Esophagus (tissue), 2 donors: Measurements from ENCODE around the gene RAD50. TPM values are rescaled to one million over a fixed set of nuclear protein-coding genes. Genes with fewer than 3 reads are reported as not detected.
A peak's percentile ranks its signal among the peaks of the same experiment; 100 is the strongest.
"Not testable (repeated sequence)": the region's sequence is repeated elsewhere in the genome, so short reads cannot be mapped to it uniquely, and the experiment has no call there.

ENCODE experiments used
- H3K27ac ChIP-seq, 2 donors: one replicate each; pipeline ENCODE4 v1.5.1; 2013; ENCODE audit warnings: low read depth in 2 of 2, mild to moderate bottlenecking in 2 of 2, inconsistent platforms in 1 of 2, low read length in 1 of 2, moderate library complexity in 1 of 2
- H3K27me3 ChIP-seq, 2 donors: one replicate each; pipeline ENCODE4 v1.6.1; 2013; ENCODE audit warnings: low read length in 2 of 2, control low read depth in 1 of 2, mild to moderate bottlenecking in 1 of 2; ENCODE audit not compliant: insufficient read depth in 2 of 2, control insufficient read depth in 1 of 2
- H3K36me3 ChIP-seq, 2 donors: one replicate each; pipeline ENCODE4 v1.6.1; 2013; ENCODE audit warnings: low read length in 1 of 2; ENCODE audit not compliant: control insufficient read depth in 2 of 2, insufficient read depth in 2 of 2
- H3K4me1 ChIP-seq, 2 donors: one replicate each; pipeline ENCODE4 v1.6.1; 2013; ENCODE audit warnings: low read length in 1 of 2; ENCODE audit not compliant: control insufficient read depth in 2 of 2, insufficient read depth in 2 of 2
- H3K4me3 ChIP-seq, 2 donors: one replicate each; pipeline ENCODE4 v1.5.1; 2013; ENCODE audit warnings: low read length in 2 of 2, mild to moderate bottlenecking in 2 of 2, low read depth in 1 of 2, moderate library complexity in 1 of 2
- H3K9me3 ChIP-seq, 2 donors: one replicate each; pipeline ENCODE4 v1.6.1; 2013; ENCODE audit warnings: mild to moderate bottlenecking in 2 of 2, low read depth in 1 of 2, low read length in 1 of 2, moderate library complexity in 1 of 2; ENCODE audit not compliant: control insufficient read depth in 2 of 2, insufficient read depth in 1 of 2
- WGBS, 2 donors: extraction: QIAGEN DNeasy Blood & Tissue Kit; methylation state at CpG; one replicate each; pipeline ENCODE4 v1.1.7; 2013; 5-methylcytosine and 5-hydroxymethylcytosine counted together
- polyA plus RNA-seq, 2 donors: library from polyadenylated mRNA; stranded (reverse); fragments of 200-250 nt; gene quantifications; one replicate each; pipeline ENCODE4 v1.2.3, GENCODE V29; 2013
- donor health status: healthy with polysubstance abuse.
- donor health status: Bipolar disorder and iron deficiency.

Gene RAD50
- polyA plus RNA-seq, 2 donors = 6.2 to 8.5 TPM

- whole genome bisulfite sequencing, 2 donors = 48 to 56% methylated on average over 15 of the region's 15 CpGs
- Histone ChIP-seq H3K4me1 (peaks cover 0 to 4% of the 10 kb centered on the region in 2 donors), H3K27me3 (no peaks in the 10 kb centered on the region), H3K27ac (peak overlapping the region; percentile 82 to 87), H3K36me3 (no peaks in the 10 kb centered on the region), H3K9me3 (no peaks in the 10 kb centered on the region), H3K4me3 (peak overlapping the region; percentile 74 to 88)
These were observed 519 bp upstream of the RAD50 start for GRCh38 chr5:132556153-132556762.

- Histone ChIP-seq H3K27me3 (no peaks in the 10 kb centered on the region), H3K4me3 (peak overlapping the region; percentile 74 to 88), H3K4me1 (peaks cover 0 to 4% of the 10 kb centered on the region in 2 donors), H3K36me3 (no peaks in the 10 kb centered on the region), H3K9me3 (no peaks in the 10 kb centered on the region), H3K27ac (peak overlapping the region; percentile 82 to 87)
- WGBS, 2 donors = 5% methylated on average over 15 of the region's 15 CpGs
These were observed 848 bp downstream of the RAD50 start for GRCh38 chr5:132557478-132558172.

DNA sequence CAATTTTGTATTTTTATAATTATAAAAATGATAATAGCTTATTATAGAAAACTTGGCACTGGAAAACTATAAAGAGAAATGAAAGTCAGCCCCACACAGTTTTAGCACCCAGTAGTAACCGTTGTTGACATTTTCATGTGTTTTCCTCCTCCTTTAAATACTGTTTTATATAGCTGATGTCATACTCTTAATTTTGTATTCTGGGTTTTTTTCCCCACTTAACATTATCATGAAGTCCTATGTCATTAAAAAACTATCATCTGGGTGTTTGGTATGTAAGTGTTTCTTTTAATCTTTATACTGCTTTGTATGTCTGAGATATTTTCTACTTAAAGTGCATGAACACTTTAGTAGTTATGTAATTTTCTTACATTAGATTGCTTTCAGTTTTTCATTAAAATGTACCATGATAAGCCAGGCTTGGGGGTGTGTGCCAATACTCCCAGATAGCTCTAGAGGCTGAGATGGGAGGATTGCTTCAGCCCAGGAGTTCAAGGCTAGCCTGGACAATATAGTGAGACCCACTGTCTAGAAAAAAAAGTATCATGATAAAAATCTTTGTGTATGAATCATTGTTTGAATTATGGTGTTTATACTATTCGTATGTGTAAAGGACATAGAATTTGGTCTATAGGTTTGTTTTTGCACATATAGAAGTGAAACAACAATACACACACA lies 2.7 kb downstream of the RAD50 start:
- Histone ChIP-seq H3K27ac (no peak overlapping the region), H3K27me3 (no peaks in the 10 kb centered on the region), H3K9me3 (no peaks in the 10 kb centered on the region), H3K4me1 (peaks cover 0 to 4% of the 10 kb centered on the region in 2 donors), H3K36me3 (peaks cover under 1 to 2% of the 10 kb centered on the region in 2 donors), H3K4me3 (no peak overlapping the region)
- 87% methylated on average over 2 of the region's 2 CpGs for WGBS, 2 donors

- H3K4me1 ChIP-seq = peaks cover 0 to 4% of the 10 kb centered on the region in 2 donors
- H3K36me3 ChIP-seq = peaks cover 3 to 10% of the 10 kb centered on the region in 2 donors
- H3K27me3 ChIP-seq = no peaks in the 10 kb centered on the region
- H3K27ac ChIP-seq = no peak overlapping the region
- WGBS, 2 donors = 98 to 99% methylated on average over 3 of the region's 3 CpGs
- H3K4me3 ChIP-seq = no peak overlapping the region
- no peaks in the 10 kb centered on the region for H3K9me3 ChIP-seq
These were observed 4.8 kb downstream of the RAD50 start for GRCh38 chr5:132561601-132562000.

DNA sequence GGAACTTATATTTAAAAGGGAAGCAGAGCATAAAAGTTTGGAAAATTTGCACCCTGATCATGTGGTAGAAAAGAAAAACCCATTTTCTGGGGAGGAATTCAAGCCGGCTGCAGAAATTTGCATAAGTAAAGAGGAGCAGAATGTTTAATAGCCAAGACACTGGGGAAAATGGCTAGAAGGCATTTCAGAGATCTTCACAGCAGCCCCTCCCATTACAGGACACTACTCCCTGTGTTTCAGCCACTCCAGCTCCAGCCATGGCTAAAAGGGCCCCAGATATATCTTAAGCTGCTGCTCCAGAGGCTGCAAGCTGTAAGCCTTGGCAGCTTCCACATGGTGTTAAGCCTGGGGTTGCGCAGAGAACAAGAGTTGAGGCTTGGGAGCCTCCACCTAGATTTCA lies 7.8 kb downstream of the RAD50 start:
- WGBS, 2 donors = 96 to 97% methylated on average over 2 of the region's 2 CpGs
- not testable (repeated sequence) for H3K36me3 ChIP-seq

GRCh38 chr5:132566657-132567056 lies 9.9 kb downstream of the RAD50 start:
- 94 to 95% methylated on average over 1 of the region's 1 CpG for WGBS, 2 donors

More for the DNA sequence above, 7.8 kb downstream of the RAD50 start:
- H3K27ac ChIP-seq, H3K4me3 ChIP-seq, H3K9me3 ChIP-seq, H3K4me1 ChIP-seq, H3K27me3 ChIP-seq: not testable (repeated sequence)

GRCh38 chr5:132576123-132576522 lies 19.3 kb downstream of the RAD50 start:
- Histone ChIP-seq H3K9me3 (no peaks in the 10 kb centered on the region), H3K4me3 (no peak overlapping the region), H3K4me1 (no peaks in the 10 kb centered on the region), H3K36me3 (peaks cover 0 to 6% of the 10 kb centered on the region in 2 donors), H3K27ac (no peak overlapping the region), H3K27me3 (no peaks in the 10 kb centered on the region)
- 96 to 100% methylated on average over 1 of the region's 1 CpG for WGBS, 2 donors

More at GRCh38 chr5:132566657-132567056, 9.9 kb downstream of the RAD50 start:
- H3K27me3 ChIP-seq = no peaks in the 10 kb centered on the region
- H3K36me3 ChIP-seq = peaks cover 3 to 10% of the 10 kb centered on the region in 2 donors
- no peaks in the 10 kb centered on the region for H3K4me1 ChIP-seq
- no peak overlapping the region for H3K27ac ChIP-seq
- no peak overlapping the region for H3K4me3 ChIP-seq
- no peaks in the 10 kb centered on the region for H3K9me3 ChIP-seq

DNA sequence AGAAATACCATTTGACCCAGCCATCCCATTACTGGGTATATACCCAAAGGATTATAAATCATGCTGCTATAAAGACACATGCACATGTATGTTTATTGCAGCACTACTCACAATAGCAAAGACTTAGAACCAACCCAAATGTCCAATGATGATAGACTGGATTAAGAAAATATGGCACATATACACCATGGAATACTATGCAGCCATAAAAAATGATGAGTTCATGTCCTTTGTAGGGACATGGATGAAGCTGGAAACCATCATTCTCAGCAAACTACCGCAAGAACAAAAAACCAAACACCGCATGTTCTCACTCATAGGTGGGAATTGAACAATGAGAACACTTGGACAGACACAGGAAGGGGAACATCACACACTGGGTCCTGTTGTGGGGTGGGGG lies 27.8 kb downstream of the RAD50 start:
- not testable (repeated sequence) for H3K27me3 ChIP-seq, H3K9me3 ChIP-seq, H3K4me3 ChIP-seq, H3K4me1 ChIP-seq, H3K27ac ChIP-seq, H3K36me3 ChIP-seq
- 89 to 100% methylated on average over 1 to 2 of the region's 2 CpGs for WGBS, 2 donors

GRCh38 chr5:132586063-132586462 lies 29.3 kb downstream of the RAD50 start:
- Histone ChIP-seq H3K36me3 (peaks cover 0 to 2% of the 10 kb centered on the region in 2 donors), H3K27me3 (no peaks in the 10 kb centered on the region), H3K9me3 (no peaks in the 10 kb centered on the region), H3K4me3 (no peak overlapping the region), H3K4me1 (no peaks in the 10 kb centered on the region), H3K27ac (no peak overlapping the region)
